Keratinocyte (primary cell): ENCODE measurements around the gene SLCO4C1.

Experiments
- EZH2 ChIP-seq: IDR thresholded peaks from one replicate; pipeline ENCODE4 v1.6.1; 2012; ENCODE audit warnings: inconsistent platforms, mild to moderate bottlenecking, low read length, moderate library complexity
- TF ChIP-seq, protein P1 (sequence below), 3 experiments: IDR thresholded peaks in 1 of 3; conservative IDR thresholded peaks in 1 of 3; optimal IDR thresholded peaks in 1 of 3; 2 replicates in 2 of 3; 3 replicates in 1 of 3; pipeline versions ENCODE3 to v1.5.1; 2011; ENCODE audit warnings: low read length in 3 of 3, mild to moderate bottlenecking in 3 of 3, moderate library complexity in 2 of 3, control low read depth in 1 of 3, inconsistent platforms in 1 of 3; ENCODE audit not compliant: insufficient read depth in 2 of 3; ENCODE audit errors: extremely low read depth in 1 of 3

DNA sequence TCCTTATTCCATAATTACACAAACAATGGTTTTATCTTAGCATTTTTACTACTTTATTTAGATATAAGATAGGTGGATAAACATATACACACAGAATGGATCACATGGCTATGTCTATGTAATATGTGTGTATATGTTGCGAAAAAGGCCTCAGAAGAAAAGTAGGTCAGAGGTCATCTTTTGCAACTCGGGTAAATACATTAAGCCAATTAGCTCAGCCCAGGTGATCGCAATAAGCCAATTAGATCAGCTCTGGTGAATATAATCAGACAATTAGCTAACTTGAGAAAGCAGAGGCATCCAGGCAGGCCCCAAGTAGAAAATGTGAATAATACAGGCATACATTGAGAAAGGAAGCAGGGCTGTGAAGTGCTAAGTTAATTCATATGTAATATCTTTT is 24.3 kb downstream of the SLCO4C1 start:
- TF ChIP-seq, protein P1, sequence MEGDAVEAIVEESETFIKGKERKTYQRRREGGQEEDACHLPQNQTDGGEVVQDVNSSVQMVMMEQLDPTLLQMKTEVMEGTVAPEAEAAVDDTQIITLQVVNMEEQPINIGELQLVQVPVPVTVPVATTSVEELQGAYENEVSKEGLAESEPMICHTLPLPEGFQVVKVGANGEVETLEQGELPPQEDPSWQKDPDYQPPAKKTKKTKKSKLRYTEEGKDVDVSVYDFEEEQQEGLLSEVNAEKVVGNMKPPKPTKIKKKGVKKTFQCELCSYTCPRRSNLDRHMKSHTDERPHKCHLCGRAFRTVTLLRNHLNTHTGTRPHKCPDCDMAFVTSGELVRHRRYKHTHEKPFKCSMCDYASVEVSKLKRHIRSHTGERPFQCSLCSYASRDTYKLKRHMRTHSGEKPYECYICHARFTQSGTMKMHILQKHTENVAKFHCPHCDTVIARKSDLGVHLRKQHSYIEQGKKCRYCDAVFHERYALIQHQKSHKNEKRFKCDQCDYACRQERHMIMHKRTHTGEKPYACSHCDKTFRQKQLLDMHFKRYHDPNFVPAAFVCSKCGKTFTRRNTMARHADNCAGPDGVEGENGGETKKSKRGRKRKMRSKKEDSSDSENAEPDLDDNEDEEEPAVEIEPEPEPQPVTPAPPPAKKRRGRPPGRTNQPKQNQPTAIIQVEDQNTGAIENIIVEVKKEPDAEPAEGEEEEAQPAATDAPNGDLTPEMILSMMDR (optimal IDR thresholded peaks at IDR 0.05 in 1 of 3, IDR thresholded peaks at IDR 0.05 in 1 of 3, conservative IDR thresholded peaks at IDR 0.05 in 1 of 3; ENCODE audit: extremely low read depth in 1 of 3, insufficient read depth in 2 of 3, low read length in 3 of 3) = no peak
- TF ChIP-seq EZH2 = no peak
